ENCODE results near the gene SLC39A11.
A peak's percentile ranks its signal among the peaks of the same experiment; 100 is the strongest.

SLC39A11 gene

GRCh38 chr17:73013816-73014663, 78.4 kb downstream of the SLC39A11 start:
- CTCF ChIA-PET: interaction anchor here (1.6 kb wide), 1 partner anchor 28 kb away, joined by 7 read pairs; no protein-coding TSS in a partner anchor
- POLR2A ChIA-PET: no interaction called here

GRCh38 chr17:73013301-73013700, 79.2 kb downstream of the SLC39A11 start:
- TF ChIP-seq BHLHE40 (IDR thresholded peaks at IDR 0.05; ENCODE audit: borderline replicate concordance) (no peak), FOXM1 (IDR thresholded peaks at IDR 0.05; ENCODE audit: borderline replicate concordance) (no peak), LEF1 (IDR thresholded peaks at IDR 0.05; ENCODE audit: borderline replicate concordance) (no peak), SUZ12 (IDR thresholded peaks at IDR 0.05) (no peak), CTBP1 (IDR thresholded peaks at IDR 0.05; ENCODE audit: borderline replicate concordance) (no peak), ZNF384 (IDR thresholded peaks at IDR 0.05) (no peak), HDGF (IDR thresholded peaks at IDR 0.05; ENCODE audit: borderline replicate concordance) (no peak), L3MBTL2 (conservative IDR thresholded peaks at IDR 0.05) (no peak), FOXK2 (IDR thresholded peaks at IDR 0.05) (no peak), ARNT (IDR thresholded peaks at IDR 0.05) (no peak), SP1 (IDR thresholded peaks at IDR 0.05) (no peak)
- CTCF ChIA-PET: interaction anchor here (1.6 kb wide), 1 partner anchor 27 kb away, joined by 7 read pairs; no protein-coding TSS in a partner anchor
- POLR2A ChIA-PET: no interaction called here
- DNase-seq (ENCODE audit: extremely low spot score): no peak

More at GRCh38 chr17:73013816-73014663, 78.4 kb downstream of the SLC39A11 start:
- TF ChIP-seq FOXK2 (IDR thresholded peaks at IDR 0.05): no peak
- TF ChIP-seq CTBP1 (IDR thresholded peaks at IDR 0.05; ENCODE audit: borderline replicate concordance): peak; percentile 79
- peak; percentile 89 for TF ChIP-seq PKNOX1 (IDR thresholded peaks at IDR 0.05)
- no peak for TF ChIP-seq L3MBTL2 (conservative IDR thresholded peaks at IDR 0.05)
- TF ChIP-seq FOXA1 (IDR thresholded peaks at IDR 0.05): no peak
- peak; percentile 54 for DNase-seq (ENCODE audit: extremely low spot score)

DNA sequence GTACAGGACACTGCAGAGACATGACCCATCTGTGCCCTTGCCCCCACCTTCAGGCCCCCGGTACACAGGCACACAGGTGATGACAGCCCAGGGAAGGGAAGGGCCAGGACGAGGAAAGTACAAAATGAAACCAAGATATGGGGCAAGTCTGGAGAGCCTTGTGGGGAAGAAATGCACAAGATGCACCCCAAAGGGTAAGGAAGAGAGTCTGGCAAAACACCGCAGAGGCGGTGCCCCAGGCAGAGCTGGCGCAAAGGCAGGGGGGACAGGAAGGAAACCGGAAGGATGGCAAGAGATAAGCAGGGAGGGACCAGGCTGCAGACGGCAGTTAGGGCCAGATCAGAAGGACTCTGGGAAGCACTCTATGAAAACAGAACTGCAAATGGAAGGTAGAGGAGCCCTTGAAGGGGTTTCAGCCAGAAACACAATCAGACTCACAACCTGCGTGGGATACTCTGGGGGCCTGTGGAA, 81.4 kb downstream of the SLC39A11 start:
- ChIA-PET POLR2A (no interaction called here), CTCF (no interaction called here)
- no peak for TF ChIP-seq L3MBTL2 (conservative IDR thresholded peaks at IDR 0.05)
- TF ChIP-seq SP1 (IDR thresholded peaks at IDR 0.05): no peak
- no peak for TF ChIP-seq NFRKB (IDR thresholded peaks at IDR 0.05)
- TF ChIP-seq BHLHE40 (IDR thresholded peaks at IDR 0.05; ENCODE audit: borderline replicate concordance): no peak
- TF ChIP-seq TARDBP (IDR thresholded peaks at IDR 0.05): no peak
- no peak for TF ChIP-seq FOXK2 (IDR thresholded peaks at IDR 0.05)
- TF ChIP-seq ZNF384 (IDR thresholded peaks at IDR 0.05): no peak
- DNase-seq (ENCODE audit: extremely low spot score): no peak

GRCh38 chr17:73010414-73010813, 82.1 kb downstream of the SLC39A11 start:
- ChIA-PET POLR2A (no interaction called here), CTCF (no interaction called here)
- DNase-seq (ENCODE audit: extremely low spot score): no peak
- no peak for TF ChIP-seq FOXM1 (IDR thresholded peaks at IDR 0.05; ENCODE audit: borderline replicate concordance)
- no peak for TF ChIP-seq SP1 (IDR thresholded peaks at IDR 0.05)
- no peak for TF ChIP-seq SUZ12 (IDR thresholded peaks at IDR 0.05)
- no peak for TF ChIP-seq FOXA1 (IDR thresholded peaks at IDR 0.05)
- no peak for TF ChIP-seq ELF4 (IDR thresholded peaks at IDR 0.05)
- TF ChIP-seq TARDBP (IDR thresholded peaks at IDR 0.05): no peak
- TF ChIP-seq ZNF384 (IDR thresholded peaks at IDR 0.05): no peak
- no peak for TF ChIP-seq CTBP1 (IDR thresholded peaks at IDR 0.05; ENCODE audit: borderline replicate concordance)
- TF ChIP-seq LEF1 (IDR thresholded peaks at IDR 0.05; ENCODE audit: borderline replicate concordance): no peak
- TF ChIP-seq HDGF (IDR thresholded peaks at IDR 0.05; ENCODE audit: borderline replicate concordance): no peak

DNA sequence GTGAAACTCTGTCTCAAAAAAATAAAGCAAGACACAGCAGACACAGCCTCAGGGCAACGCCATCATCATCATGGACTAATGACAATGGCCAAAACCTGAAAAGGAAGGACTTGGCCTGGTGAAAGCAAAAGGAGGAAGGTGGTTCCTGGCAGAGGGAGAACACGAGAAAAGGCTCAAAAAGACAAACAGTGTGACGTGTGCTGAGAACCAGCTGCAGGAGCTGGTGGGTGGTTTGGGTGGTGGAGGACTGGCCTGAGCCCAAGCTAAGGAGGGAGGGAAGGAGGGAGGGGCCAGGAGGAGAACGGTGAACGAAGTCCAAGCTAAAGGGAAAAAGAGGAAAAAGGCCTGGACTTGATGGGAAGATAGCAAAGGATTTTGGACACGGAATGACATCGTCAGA, 85.1 kb downstream of the SLC39A11 start:
- ChIA-PET POLR2A (no interaction called here), CTCF (no interaction called here)
- no peak for TF ChIP-seq SUZ12 (IDR thresholded peaks at IDR 0.05)
- TF ChIP-seq NFRKB (IDR thresholded peaks at IDR 0.05): no peak
- no peak for TF ChIP-seq TARDBP (IDR thresholded peaks at IDR 0.05)
- TF ChIP-seq L3MBTL2 (conservative IDR thresholded peaks at IDR 0.05): no peak
- no peak for TF ChIP-seq ZNF384 (IDR thresholded peaks at IDR 0.05)
- TF ChIP-seq ELF4 (IDR thresholded peaks at IDR 0.05): no peak
- no peak for TF ChIP-seq LEF1 (IDR thresholded peaks at IDR 0.05; ENCODE audit: borderline replicate concordance)
- no peak for DNase-seq (ENCODE audit: extremely low spot score)

GRCh38 chr17:73005360-73005759, 87.1 kb downstream of the SLC39A11 start:
- no peak for DNase-seq (ENCODE audit: extremely low spot score)
- TF ChIP-seq LEF1 (IDR thresholded peaks at IDR 0.05; ENCODE audit: borderline replicate concordance): no peak
- no peak for TF ChIP-seq L3MBTL2 (conservative IDR thresholded peaks at IDR 0.05)
- no peak for TF ChIP-seq CTBP1 (IDR thresholded peaks at IDR 0.05; ENCODE audit: borderline replicate concordance)
- TF ChIP-seq TARDBP (IDR thresholded peaks at IDR 0.05): no peak
- no peak for TF ChIP-seq ELF4 (IDR thresholded peaks at IDR 0.05)
- TF ChIP-seq FOXM1 (IDR thresholded peaks at IDR 0.05; ENCODE audit: borderline replicate concordance): no peak
- no peak for TF ChIP-seq ARNT (IDR thresholded peaks at IDR 0.05)
- TF ChIP-seq ZNF384 (IDR thresholded peaks at IDR 0.05): no peak
- no peak for TF ChIP-seq SP1 (IDR thresholded peaks at IDR 0.05)
- no peak for TF ChIP-seq PKNOX1 (IDR thresholded peaks at IDR 0.05)
- TF ChIP-seq FOXA1 (IDR thresholded peaks at IDR 0.05): no peak
- TF ChIP-seq HDGF (IDR thresholded peaks at IDR 0.05; ENCODE audit: borderline replicate concordance): no peak
- TF ChIP-seq NFRKB (IDR thresholded peaks at IDR 0.05): no peak
- TF ChIP-seq FOXK2 (IDR thresholded peaks at IDR 0.05): no peak
- no peak for TF ChIP-seq SUZ12 (IDR thresholded peaks at IDR 0.05)
- TF ChIP-seq BHLHE40 (IDR thresholded peaks at IDR 0.05; ENCODE audit: borderline replicate concordance): no peak
- POLR2A ChIA-PET: no interaction called here

GRCh38 chr17:73003487-73003886, 89.0 kb downstream of the SLC39A11 start:
- CTCF ChIA-PET: no interaction called here
- TF ChIP-seq FOXA1 (IDR thresholded peaks at IDR 0.05) (no peak), PKNOX1 (IDR thresholded peaks at IDR 0.05) (no peak)
- POLR2A ChIA-PET: no interaction called here
- no peak for DNase-seq (ENCODE audit: extremely low spot score)

More at GRCh38 chr17:73005360-73005759, 87.1 kb downstream of the SLC39A11 start:
- CTCF ChIA-PET: no interaction called here
